GM21825 (cell line): ENCODE data around the gene ZNF823.

ENCODE experiments used
- ATAC-seq: cut with Tn5 transposase; IDR thresholded peaks from one replicate; pipeline ENCODE4 v1.9.1; 2021; ENCODE audit warnings: mild to moderate bottlenecking, moderate library complexity; ENCODE audit not compliant: unreplicated experiment

ZNF823 gene

GRCh38 chr19:11737964-11738745, 591 bp downstream of the ZNF823 start:
- ATAC-seq = peak; percentile 32

DNA sequence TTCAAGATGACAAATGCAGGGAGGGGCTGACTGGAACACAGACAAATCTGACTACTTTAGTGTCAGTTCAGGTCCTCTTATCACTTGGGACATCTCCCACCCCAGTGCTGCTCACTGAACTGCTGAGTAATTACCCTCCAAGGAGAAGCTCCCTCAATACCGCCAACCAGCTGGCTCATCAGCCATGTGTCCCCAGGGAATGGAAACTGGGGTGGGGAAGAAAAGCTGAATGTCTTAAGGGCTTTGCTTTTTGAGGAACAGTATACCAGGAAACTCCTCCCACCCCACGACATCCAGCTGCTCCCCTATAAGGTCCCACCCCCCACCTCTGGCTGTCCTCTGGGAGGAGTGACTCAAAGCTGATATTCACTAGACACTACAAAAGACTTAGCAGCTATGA, 2.0 kb downstream of the ZNF823 start:
- ATAC-seq = no peak

- ATAC-seq = no peak
Measured at GRCh38 chr19:11735375-11735774, 3.4 kb downstream of the ZNF823 start.

DNA sequence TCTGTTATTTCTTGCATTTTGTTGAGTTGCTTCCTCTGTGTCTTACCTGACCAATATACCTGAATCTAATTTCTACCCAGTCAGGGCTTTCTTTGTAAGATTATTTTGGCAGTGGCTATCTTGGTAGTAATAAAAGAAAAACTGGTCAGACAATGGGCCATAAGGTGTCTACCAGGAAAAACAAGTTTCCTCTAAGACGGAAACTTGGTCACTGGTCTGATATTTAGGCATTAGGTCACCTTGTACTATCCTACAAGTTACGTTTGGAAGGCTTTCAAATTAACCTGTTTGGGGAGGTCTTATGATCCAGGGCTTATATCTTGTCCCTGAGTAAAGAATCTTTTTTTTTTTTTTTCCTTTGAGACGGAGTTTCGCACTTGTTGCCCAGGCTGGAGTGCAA, 9.2 kb downstream of the ZNF823 start:
- no peak for ATAC-seq

DNA sequence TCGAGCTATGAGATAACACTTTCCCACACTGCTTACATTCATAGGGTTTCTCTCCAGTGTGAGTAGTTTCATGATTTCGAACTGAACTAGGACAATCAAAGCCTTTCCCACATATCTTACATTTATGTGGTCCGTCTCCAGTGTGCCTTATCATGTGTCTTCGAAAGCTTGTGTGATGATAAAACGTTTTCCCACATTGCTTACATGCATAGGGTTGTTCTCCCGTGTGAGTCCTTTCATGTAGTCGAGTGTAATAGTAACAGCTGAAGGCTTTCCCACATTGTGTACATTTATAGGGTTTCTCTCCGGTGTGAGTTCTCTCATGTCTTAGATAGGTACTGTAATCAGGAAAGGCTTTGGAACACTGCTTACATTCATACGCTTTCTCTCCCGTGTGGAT, 16.3 kb downstream of the ZNF823 start:
- ATAC-seq = no peak

DNA sequence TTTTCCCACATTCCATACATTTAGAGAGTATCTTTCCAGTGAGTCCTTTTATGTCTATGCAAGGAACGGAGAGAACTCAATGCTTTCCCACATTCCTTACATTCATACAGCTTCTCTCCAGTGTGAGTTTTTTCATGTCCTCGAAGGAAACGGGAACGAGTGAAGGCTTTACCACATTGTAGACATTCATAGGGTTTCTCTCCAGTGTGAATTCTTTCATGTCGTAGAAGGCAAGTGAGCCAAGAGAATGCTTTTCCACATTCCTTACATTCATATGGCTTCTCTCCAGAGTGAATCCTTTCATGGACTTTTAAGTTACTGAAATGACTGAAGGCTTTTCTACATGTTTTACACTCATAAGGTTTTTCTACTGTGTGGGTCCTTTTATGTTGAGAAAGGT, 17.1 kb downstream of the ZNF823 start:
- ATAC-seq = no peak

- ATAC-seq = no peak
Measured at GRCh38 chr19:11710313-11710712, 28.4 kb downstream of the ZNF823 start.

DNA sequence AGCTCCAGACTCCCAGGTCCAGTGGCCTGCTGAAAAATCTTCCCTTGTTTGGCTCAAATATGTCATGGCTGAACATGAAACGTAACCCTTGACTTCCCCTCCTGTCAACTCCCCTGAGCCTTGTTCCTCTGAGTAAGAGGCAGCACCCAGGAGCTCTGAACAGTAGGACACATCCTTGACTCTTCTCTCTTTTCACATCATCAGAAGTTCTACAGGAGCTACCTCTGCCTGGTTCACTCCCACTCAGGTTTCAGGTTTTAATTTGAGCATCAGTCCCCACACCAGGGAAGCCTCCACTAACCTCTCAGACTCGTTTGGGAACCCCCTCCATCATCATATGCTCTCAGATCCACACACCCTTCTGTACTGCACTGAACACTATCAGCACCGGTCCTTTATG, 30.3 kb downstream of the ZNF823 start:
- ATAC-seq = no peak

GRCh38 chr19:11705474-11705873, 33.3 kb downstream of the ZNF823 start:
- no peak for ATAC-seq

- ATAC-seq = no peak
Measured at GRCh38 chr19:11704626-11705025, 34.1 kb downstream of the ZNF823 start.

DNA sequence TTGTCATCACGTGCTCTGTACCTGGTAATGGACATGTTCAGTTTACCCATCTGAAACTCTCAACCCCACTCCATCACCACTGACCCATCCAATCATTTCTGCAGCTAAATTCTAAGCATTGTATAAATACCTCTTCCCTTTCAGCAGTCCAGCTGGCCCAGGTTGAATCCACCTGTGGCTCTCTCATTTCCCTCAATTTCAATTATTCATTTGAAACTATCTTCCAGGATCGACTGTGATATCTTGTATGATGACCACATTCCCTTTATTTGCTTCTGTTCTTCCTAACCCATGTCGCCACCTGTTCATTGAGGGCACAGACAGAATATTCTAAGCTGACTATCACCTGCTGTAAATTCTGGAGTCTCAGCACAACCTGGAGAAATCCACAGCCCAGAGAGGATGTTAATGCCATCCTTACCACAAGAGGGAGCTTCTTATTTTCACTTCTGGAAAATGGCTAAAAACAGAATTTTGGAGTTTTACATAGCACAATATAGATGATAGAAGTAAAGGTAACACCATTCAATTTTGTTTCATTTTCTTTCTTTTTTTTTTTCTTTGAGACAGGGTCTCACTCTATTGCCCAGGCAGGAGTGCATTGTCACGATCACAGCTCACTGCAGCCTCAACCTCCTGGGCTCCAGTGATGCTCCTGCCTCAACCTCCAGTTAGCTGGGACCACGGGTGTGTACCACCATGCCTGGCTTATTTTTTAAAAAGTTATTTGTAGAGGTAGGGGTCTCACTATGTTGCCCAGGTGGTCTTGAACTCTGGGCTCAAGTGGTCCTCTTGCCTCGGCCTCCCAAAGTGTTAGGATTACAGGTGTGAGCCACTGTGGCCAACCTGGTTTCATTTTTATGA, 38.6 kb downstream of the ZNF823 start:
- ATAC-seq = no peak

- ATAC-seq = no peak
Measured at GRCh38 chr19:11698231-11698630, 40.5 kb downstream of the ZNF823 start.

- ATAC-seq = no peak
Measured at GRCh38 chr19:11697284-11697855, 41.4 kb downstream of the ZNF823 start.

GRCh38 chr19:11694533-11695439, 44.0 kb downstream of the ZNF823 start:
- ATAC-seq = peak; percentile 90

GRCh38 chr19:11693505-11694499, 44.9 kb downstream of the ZNF823 start:
- no peak for ATAC-seq

DNA sequence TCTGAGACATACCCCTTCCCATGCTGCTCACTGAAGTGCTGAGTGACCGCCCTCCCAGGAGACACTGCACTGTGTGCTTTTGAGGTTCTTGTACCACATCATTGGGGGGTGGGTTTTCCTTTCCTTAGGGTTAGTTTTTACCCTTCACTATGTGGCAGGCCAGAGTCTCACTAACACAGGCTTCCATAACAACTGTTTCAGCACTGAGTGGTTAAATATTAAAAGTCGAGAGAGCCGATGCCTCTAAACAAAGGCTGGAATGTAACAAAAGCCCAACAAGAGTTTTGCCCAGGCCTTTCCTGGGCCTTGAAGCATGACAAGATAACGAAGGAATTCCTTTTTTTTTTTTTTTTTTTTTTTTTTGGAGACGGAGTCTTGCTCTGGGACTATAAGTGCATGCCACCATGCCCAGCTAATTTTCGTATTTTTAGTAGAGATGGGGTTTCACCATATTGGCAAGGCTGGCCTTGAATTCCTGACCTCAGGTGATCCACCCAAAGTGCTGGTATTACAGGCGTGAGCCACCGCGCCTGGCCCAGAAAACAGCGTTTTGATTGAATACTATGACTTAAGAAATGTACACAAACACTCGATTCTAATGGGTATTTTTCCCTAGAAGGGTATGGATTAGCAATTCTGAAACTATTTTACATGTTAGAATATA, 46.5 kb downstream of the ZNF823 start:
- ATAC-seq = no peak

GRCh38 chr19:11685676-11686650, 52.8 kb downstream of the ZNF823 start:
- no peak for ATAC-seq
